Right lobe of liver (tissue), 4 donors: ENCODE measurements around the gene CCDC81.

ENCODE experiments used
- POLR2A ChIP-seq: fragments of 450-650 bp; IDR thresholded peaks from one replicate; pipeline ENCODE4 v1.6.1; 2017; ENCODE audit warnings: antibody characterized with exemption, mild to moderate bottlenecking
- TF ChIP-seq, protein P1 (sequence below), 4 donors: fragments of 200-600 bp in 3 of 4; fragments of 450-650 bp in 1 of 4; IDR thresholded peaks; one replicate each; pipeline versions ENCODE4 v1.5.1 to v1.8.0; 2016 to 2022; ENCODE audit warnings: antibody characterized with exemption in 4 of 4, mild to moderate bottlenecking in 2 of 4
- donor health status: DM: no; HTN: no; CAD: no.
- donor health status: DM: no; HTN: no; CAD: no.
- donor health status: DM: no; HTN: yes; CAD: no.

DNA sequence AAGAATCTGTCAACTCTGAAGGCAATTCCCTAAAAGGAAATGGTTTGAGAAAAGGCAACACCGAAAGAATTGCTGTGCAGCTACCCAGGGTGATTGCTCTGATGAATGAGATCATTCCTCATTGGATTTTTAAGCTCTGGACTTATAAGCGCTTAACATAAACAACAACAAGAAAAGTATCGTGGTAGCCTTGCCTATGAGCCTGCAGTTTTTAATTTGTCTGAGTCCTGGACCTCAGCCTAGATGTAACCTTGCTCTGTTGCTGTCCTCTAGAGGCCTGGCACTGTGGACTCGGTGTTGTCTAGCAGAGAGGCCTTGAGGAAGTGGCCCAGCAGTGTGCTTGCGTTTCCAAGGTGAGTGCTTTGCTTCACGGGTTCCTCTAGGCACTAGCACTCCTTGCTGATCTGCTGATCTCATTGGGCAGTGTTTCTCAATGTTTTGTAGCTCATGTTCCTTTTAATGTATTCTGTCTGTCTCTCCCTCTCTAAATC is 20.4 kb downstream of the CCDC81 start:
- TF ChIP-seq, protein P1, sequence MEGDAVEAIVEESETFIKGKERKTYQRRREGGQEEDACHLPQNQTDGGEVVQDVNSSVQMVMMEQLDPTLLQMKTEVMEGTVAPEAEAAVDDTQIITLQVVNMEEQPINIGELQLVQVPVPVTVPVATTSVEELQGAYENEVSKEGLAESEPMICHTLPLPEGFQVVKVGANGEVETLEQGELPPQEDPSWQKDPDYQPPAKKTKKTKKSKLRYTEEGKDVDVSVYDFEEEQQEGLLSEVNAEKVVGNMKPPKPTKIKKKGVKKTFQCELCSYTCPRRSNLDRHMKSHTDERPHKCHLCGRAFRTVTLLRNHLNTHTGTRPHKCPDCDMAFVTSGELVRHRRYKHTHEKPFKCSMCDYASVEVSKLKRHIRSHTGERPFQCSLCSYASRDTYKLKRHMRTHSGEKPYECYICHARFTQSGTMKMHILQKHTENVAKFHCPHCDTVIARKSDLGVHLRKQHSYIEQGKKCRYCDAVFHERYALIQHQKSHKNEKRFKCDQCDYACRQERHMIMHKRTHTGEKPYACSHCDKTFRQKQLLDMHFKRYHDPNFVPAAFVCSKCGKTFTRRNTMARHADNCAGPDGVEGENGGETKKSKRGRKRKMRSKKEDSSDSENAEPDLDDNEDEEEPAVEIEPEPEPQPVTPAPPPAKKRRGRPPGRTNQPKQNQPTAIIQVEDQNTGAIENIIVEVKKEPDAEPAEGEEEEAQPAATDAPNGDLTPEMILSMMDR (IDR thresholded peaks at IDR 0.05), result no peak
- no peak for TF ChIP-seq POLR2A
